GM21723 (cell line): ENCODE results near the gene WDR18.

Experiments used
- ATAC-seq: cut with Tn5 transposase; IDR thresholded peaks from one replicate; pipeline ENCODE4 v1.9.1; 2021; ENCODE audit warnings: mild to moderate bottlenecking, moderate library complexity; ENCODE audit not compliant: unreplicated experiment

The WDR18 gene

GRCh38 chr19:1006711-1007398, 22.7 kb downstream of the WDR18 start:
- ATAC-seq: no peak

- ATAC-seq: no peak
These were observed 23.5 kb downstream of the WDR18 start for GRCh38 chr19:1007399-1008251.

- ATAC-seq: no peak
These were observed 24.3 kb downstream of the WDR18 start for GRCh38 chr19:1008268-1009040.

- no peak for ATAC-seq
These were observed 25.2 kb downstream of the WDR18 start for GRCh38 chr19:1009041-1009980.

- no peak for ATAC-seq
These were observed 25.9 kb downstream of the WDR18 start for GRCh38 chr19:1009981-1010538.

GRCh38 chr19:1010586-1011510, 26.7 kb downstream of the WDR18 start:
- ATAC-seq: no peak

GRCh38 chr19:1011831-1012333, 27.7 kb downstream of the WDR18 start:
- no peak for ATAC-seq

- no peak for ATAC-seq
These were observed 28.2 kb downstream of the WDR18 start for GRCh38 chr19:1012334-1012733.

- ATAC-seq: no peak
These were observed 29.1 kb downstream of the WDR18 start for GRCh38 chr19:1013218-1013617.

- no peak for ATAC-seq
These were observed 30.3 kb downstream of the WDR18 start for GRCh38 chr19:1014161-1015060.

GRCh38 chr19:1015061-1015781, 31.1 kb downstream of the WDR18 start:
- ATAC-seq: no peak

- ATAC-seq: no peak
These were observed 31.9 kb downstream of the WDR18 start for GRCh38 chr19:1015782-1016646.

GRCh38 chr19:1016647-1017114, 32.5 kb downstream of the WDR18 start:
- ATAC-seq: no peak

GRCh38 chr19:1017115-1017905, 33.2 kb downstream of the WDR18 start:
- ATAC-seq: no peak

- ATAC-seq: no peak
These were observed 33.8 kb downstream of the WDR18 start for GRCh38 chr19:1017906-1018305.
